Parathyroid adenoma (tissue), 2 donors: ENCODE measurements around the gene CPA2.
A peak's percentile ranks its signal among the peaks of the same experiment; 100 is the strongest.
"Not testable (repeated sequence)": the region's sequence is repeated elsewhere in the genome, so short reads cannot be mapped to it uniquely, and the experiment has no call there.

Experiments
- H2AFZ ChIP-seq: fragments of 300-600 bp; sonication (generic); one replicate; pipeline ENCODE4 v1.7.0; 2017; ENCODE audit warnings: antibody characterized with exemption, mild to moderate bottlenecking
- H3K27ac ChIP-seq: fragments of 300-600 bp; sonication (generic); one replicate; pipeline ENCODE4 v1.7.0; 2017
- H3K27me3 ChIP-seq: fragments of 300-600 bp; sonication (generic); one replicate; pipeline ENCODE4 v1.7.0; 2017; ENCODE audit warnings: low read length; ENCODE audit not compliant: control insufficient read depth, insufficient read depth
- H3K36me3 ChIP-seq: fragments of 300-600 bp; sonication (generic); one replicate; pipeline ENCODE4 v1.7.0; 2017; ENCODE audit warnings: low read length; ENCODE audit not compliant: control insufficient read depth, insufficient read depth
- H3K4me1 ChIP-seq: fragments of 300-600 bp; sonication (generic); one replicate; pipeline ENCODE4 v1.7.0; 2017; ENCODE audit warnings: control low read depth
- H3K4me2 ChIP-seq: fragments of 300-600 bp; sonication (generic); one replicate; pipeline ENCODE4 v1.7.0; 2017; ENCODE audit warnings: low read length
- H3K4me3 ChIP-seq: fragments of 300-600 bp; sonication (generic); one replicate; pipeline ENCODE4 v1.7.0; 2017; ENCODE audit warnings: low read depth, low read length
- H3K79me2 ChIP-seq: fragments of 300-600 bp; sonication (generic); one replicate; pipeline ENCODE4 v1.7.0; 2017; ENCODE audit warnings: control low read depth
- H3K9ac ChIP-seq: fragments of 300-600 bp; sonication (generic); one replicate; pipeline ENCODE4 v1.7.0; 2017; ENCODE audit warnings: mild to moderate bottlenecking
- H3K9me3 ChIP-seq: fragments of 300-600 bp; sonication (generic); one replicate; pipeline ENCODE4 v1.7.0; 2017; ENCODE audit warnings: low read length; ENCODE audit not compliant: control insufficient read depth
- TF ChIP-seq, protein P1 (sequence below): fragments of 300-600 bp; sonication (generic); IDR thresholded peaks from one replicate; pipeline ENCODE4 v1.7.0; 2017; ENCODE audit warnings: antibody characterized with exemption, mild to moderate bottlenecking
- donor health status: primary hyperparathyroidism.

The CPA2 gene

DNA sequence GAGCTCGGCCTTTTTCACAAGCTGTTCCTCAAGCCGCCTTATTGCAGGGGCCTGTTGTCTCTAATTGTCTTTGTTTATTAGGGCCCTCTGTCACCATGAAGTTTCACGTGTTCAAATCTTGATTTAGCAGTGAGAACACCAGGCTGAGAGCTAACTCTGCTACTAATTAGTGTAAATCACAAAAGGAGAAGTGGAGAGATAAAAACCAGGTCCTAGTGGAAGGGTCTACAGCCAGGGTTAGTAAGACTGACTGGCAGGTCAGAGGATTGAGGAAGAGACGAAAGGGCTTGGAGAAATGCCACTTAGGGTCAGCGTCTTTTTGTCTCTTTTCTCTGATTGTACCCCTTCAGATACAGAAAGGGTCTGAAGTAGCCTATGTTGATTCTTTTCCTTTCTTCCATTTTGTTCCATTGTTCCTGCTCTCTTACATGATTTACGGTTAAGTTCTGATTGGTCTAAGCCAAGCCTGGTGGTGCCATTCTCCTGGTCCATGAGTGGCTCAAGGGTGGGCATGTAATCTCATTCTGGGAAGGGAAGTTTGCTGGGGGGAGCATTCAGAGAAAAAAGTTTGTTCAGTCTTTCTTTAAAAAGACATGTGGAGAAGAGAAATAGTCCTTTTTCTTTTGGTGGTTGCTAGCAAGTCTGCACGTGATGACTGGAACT, 37.7 kb upstream of the CPA2 start:
- Histone ChIP-seq H3K27ac (no peak overlapping the region), H3K79me2 (no peaks in the 10 kb centered on the region), H3K4me1 (no peaks in the 10 kb centered on the region), H3K27me3 (no peaks in the 10 kb centered on the region), H3K4me2 (no peak overlapping the region), H3K4me3 (no peak overlapping the region), H3K9ac (no peak overlapping the region), H3K9me3 (no peaks in the 10 kb centered on the region), H2AFZ (peak overlapping the region; percentile 56), H3K36me3 (no peaks in the 10 kb centered on the region)
- TF ChIP-seq, protein P1, sequence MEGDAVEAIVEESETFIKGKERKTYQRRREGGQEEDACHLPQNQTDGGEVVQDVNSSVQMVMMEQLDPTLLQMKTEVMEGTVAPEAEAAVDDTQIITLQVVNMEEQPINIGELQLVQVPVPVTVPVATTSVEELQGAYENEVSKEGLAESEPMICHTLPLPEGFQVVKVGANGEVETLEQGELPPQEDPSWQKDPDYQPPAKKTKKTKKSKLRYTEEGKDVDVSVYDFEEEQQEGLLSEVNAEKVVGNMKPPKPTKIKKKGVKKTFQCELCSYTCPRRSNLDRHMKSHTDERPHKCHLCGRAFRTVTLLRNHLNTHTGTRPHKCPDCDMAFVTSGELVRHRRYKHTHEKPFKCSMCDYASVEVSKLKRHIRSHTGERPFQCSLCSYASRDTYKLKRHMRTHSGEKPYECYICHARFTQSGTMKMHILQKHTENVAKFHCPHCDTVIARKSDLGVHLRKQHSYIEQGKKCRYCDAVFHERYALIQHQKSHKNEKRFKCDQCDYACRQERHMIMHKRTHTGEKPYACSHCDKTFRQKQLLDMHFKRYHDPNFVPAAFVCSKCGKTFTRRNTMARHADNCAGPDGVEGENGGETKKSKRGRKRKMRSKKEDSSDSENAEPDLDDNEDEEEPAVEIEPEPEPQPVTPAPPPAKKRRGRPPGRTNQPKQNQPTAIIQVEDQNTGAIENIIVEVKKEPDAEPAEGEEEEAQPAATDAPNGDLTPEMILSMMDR = no peak

GRCh38 chr7:130229981-130230380, 36.7 kb upstream of the CPA2 start:
- not testable (repeated sequence) for H3K27ac ChIP-seq, H3K9me3 ChIP-seq, H3K27me3 ChIP-seq, H3K4me1 ChIP-seq, H3K36me3 ChIP-seq, H2AFZ ChIP-seq, H3K79me2 ChIP-seq, H3K4me2 ChIP-seq, H3K9ac ChIP-seq, H3K4me3 ChIP-seq

GRCh38 chr7:130231792-130232191, 34.9 kb upstream of the CPA2 start:
- Histone ChIP-seq H3K9ac (no peak overlapping the region), H3K4me3 (no peak overlapping the region), H3K4me2 (no peak overlapping the region), H3K27me3 (no peaks in the 10 kb centered on the region), H3K79me2 (no peaks in the 10 kb centered on the region), H3K27ac (no peak overlapping the region), H3K4me1 (no peaks in the 10 kb centered on the region), H3K9me3 (no peaks in the 10 kb centered on the region), H3K36me3 (no peaks in the 10 kb centered on the region), H2AFZ (peak overlapping the region; percentile 41)
- TF ChIP-seq, protein P1 = no peak

DNA sequence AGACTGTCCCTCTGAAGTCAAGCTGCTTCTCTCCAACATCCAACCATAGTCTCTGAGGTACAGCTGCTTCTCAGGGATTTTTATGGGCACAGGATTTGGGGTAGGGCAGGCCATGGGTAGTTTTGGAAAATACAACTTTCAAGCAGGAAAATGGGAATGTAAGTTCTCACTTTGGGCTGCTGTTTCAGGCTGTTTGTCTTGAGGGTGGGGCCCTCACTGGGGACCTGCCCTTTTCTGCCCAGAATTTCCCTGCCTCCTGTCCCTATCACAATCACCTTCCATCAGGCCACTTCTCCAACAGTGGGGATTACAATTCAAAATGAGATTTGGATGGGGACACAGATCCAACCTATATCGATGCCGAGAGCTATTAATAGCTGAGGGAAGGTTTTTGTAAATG, 34.5 kb upstream of the CPA2 start:
- Histone ChIP-seq H3K27ac (no peak overlapping the region), H3K4me3 (no peak overlapping the region)
- TF ChIP-seq, protein P1 = no peak

DNA sequence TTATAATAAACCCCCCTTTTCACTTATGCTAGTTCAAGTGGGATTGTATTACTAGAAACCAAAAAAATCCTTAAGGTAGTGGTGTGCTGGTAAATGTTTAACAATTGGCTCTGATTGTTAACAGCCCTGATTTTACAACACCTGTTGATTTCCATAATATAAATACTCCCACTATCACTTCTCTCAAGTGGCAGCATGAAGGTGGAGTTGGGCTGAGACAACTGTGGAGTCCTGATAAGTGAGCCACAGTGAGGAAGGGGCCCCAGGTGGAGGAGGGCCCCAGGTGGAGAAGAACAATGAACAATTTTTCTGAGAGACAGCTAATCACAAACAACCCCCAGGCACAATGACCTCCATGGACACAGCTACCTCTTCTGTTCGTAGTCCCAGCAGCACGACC, 32.6 kb upstream of the CPA2 start:
- Histone ChIP-seq H3K4me2 (no peak overlapping the region), H3K79me2 (no peaks in the 10 kb centered on the region), H3K27ac (no peak overlapping the region), H2AFZ (no peak overlapping the region), H3K4me3 (no peak overlapping the region), H3K27me3 (no peaks in the 10 kb centered on the region), H3K9me3 (no peaks in the 10 kb centered on the region), H3K36me3 (no peaks in the 10 kb centered on the region), H3K4me1 (no peaks in the 10 kb centered on the region), H3K9ac (no peak overlapping the region)
- TF ChIP-seq, protein P1 = no peak

More for the DNA sequence above, 34.5 kb upstream of the CPA2 start:
- Histone ChIP-seq H3K79me2 (no peaks in the 10 kb centered on the region), H3K9me3 (no peaks in the 10 kb centered on the region), H2AFZ (peak overlapping the region; percentile 41), H3K4me1 (no peaks in the 10 kb centered on the region), H3K36me3 (no peaks in the 10 kb centered on the region), H3K9ac (no peak overlapping the region), H3K27me3 (no peaks in the 10 kb centered on the region), H3K4me2 (no peak overlapping the region)

DNA sequence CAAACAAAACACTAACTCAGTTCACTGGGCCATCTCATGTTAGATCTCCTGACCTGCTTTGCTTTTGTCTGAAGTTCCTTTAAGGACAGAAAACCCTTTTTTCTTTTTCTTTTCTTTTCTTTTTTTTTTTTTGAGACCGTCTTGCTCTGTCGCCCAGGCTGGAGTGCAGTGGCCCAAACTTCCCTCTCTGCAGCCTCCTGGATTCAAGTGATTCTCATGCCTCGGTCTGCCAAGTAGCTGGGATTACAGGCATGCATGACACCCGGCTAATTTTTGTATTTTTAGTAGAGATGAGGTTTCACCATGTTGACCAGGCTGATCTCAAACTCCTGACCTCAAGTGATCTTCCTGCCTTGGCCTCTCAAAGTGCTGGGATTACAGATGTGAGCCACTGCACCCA, 30.3 kb upstream of the CPA2 start:
- not testable (repeated sequence) for H3K27ac ChIP-seq, H3K36me3 ChIP-seq, H3K27me3 ChIP-seq, H3K9ac ChIP-seq, H3K4me1 ChIP-seq, H3K4me3 ChIP-seq, H3K79me2 ChIP-seq, H3K4me2 ChIP-seq, H3K9me3 ChIP-seq
- peak overlapping the region; percentile 45 for H2AFZ ChIP-seq
